Ramos (cell line): ENCODE measurements around the gene RAP1GDS1.
"Not testable (repeated sequence)": the region's sequence is repeated elsewhere in the genome, so short reads cannot be mapped to it uniquely, and the experiment has no call there.

Source experiments
- in situ Hi-C: fragments of 300-500 bp; cut with MboI; formaldehyde crosslinking; loops from one replicate; pipeline ENCODE4 v1.14.3; 2022; ENCODE audit warnings: low sequenced_read_pairs; ENCODE audit not compliant: unreplicated experiment

RAP1GDS1 gene

DNA sequence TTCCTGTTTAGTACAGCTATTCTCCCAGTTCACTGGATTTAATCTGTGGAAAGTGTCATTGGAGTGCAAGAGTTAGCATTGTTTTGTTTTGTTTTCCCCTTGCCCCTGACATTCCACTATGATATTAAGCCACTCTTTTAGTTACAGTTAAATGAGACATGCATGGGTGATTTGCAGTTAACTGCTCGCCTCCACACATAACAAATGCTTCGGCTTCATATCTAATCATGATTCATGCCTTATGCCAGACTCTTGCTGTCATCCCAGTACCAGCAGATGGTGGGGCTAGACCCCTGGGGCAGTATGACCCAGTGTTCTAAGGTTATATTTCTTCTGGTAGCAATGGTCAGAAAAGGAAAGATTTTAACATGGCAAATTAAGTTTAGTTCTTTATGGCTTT lies 80.1 kb downstream of the RAP1GDS1 start:
- in situ Hi-C loops = no loop called here

GRCh38 chr4:98343626-98344025 lies 82.4 kb downstream of the RAP1GDS1 start:
- in situ Hi-C loops = no loop called here

DNA sequence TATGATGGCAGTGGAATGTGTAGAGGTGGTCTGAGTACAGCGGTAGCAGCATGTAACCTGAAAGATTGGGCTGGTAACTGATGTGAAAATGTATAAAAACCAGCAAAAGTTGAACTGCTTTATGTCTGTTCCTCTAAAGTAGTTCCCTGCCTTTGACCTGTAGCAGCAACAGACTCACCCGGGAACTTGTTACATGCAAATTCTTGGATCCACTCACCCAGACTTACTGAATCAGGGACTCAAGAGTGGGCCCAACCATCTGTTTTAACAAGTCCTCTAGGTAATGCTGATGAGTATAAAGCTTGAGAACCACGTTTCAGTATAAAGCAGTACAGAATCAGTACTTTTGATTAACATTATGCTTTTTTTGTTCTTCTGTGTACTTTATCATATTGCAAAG lies 84.7 kb downstream of the RAP1GDS1 start:
- in situ Hi-C loops = no loop called here

- in situ Hi-C loops = no loop called here
Observed at GRCh38 chr4:98352396-98352795, 91.2 kb downstream of the RAP1GDS1 start.

DNA sequence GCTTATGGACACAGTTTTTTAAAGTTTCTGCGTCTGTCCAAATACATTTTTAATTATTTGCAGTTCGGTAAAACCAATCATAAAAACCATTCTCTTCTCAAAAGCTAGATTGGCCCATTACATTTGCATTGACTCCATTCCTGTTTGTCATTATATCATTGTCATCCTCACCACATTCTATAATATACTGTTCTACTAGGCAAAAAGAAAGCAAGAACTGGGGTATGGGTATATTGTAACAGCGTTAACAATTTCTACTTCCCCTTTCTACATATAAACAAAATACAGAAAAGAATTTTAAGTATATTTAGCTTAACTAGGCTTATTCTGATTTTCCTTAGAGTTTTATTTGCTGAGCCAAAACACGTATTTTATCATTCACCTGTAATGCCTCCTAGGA lies 91.8 kb downstream of the RAP1GDS1 start:
- in situ Hi-C loops = no loop called here

DNA sequence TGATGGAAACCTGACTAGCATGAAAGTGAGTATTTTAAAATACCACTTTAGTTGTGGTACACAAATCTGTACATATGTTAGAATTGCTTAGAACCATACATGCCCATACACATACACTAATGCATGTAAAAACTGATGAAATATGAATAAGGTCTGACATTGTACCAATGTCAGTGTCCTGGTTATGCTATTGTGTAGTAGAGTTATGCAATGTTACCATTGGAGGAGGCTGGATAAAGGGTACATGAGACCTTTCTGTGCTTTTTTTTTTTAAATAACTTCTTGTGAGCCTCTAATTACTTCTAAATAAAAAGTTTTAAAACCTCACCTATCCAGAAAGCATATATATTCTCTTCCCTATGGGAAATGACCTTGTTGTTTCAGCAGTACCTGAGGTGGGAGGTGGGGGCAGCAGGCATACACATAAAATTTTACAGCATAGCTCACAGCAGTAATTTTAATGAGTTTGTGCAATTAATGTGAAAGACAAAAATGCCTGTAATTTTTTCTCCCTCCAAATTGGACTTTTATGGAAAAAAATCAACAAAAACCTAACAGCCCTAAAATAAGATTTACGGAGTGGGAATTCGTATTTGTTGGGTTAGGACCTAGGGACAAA lies 97.6 kb downstream of the RAP1GDS1 start:
- in situ Hi-C loops = no loop called here

DNA sequence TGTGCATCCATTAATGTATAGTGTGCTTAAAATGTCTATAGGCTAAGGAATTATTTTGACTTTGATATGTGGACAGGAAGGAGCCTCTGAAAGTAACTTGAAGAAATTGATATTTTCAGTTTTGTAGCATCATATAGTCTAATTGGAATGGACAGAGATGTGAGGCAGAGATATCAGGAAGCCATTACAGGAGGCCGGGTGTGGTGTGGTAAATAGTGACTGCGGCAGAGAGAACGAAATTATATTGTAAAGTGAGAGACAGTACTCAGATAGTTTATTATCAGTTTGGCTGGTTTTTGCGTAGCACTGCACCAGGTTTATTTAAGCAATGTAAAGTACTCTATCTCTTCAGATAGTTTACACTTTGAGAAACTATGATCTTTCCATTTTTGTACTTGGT lies 98.5 kb downstream of the RAP1GDS1 start:
- in situ Hi-C loops = no loop called here

DNA sequence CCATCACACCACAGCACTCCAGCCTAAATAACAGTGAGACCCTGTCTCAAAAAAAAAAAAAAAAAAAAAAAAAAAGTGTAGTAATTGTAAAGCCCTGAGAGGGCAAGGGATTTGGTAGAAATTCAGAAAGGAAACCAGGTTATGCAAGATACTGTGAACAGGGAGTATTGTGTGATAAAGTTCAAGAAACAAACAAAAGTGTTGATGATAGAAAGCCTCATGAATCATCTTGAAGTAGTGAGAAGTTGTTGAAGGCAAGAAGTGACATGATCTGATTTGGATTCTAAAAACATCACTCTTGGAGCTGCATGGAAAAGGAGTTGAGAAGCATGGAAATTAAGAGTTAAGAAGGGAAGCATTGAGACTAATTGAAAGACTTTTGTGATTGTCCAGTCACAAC lies 102.2 kb downstream of the RAP1GDS1 start:
- in situ Hi-C loops = no loop called here

DNA sequence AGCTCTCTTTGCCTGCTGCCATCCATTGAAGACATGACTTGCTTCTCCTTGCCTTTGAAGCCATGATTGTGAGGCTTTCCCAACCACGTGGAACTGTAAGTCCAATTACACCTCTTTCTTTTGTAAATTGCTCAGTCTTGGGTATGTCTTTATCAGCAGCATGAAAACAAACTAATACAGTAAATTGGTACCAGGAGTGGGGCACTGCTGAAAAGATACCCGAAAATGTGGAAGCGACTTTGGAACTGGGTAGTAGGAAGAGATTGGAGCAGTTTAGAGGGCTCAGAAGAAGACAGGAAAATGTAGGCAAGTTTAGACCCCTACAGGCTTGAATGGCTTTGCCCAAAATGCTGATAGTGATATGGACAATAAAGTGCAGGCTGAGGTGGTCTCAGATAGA lies 105.1 kb downstream of the RAP1GDS1 start:
- in situ Hi-C loops = not testable (repeated sequence)

GRCh38 chr4:98368000-98368399 lies 106.8 kb downstream of the RAP1GDS1 start:
- in situ Hi-C loops = not testable (repeated sequence)

DNA sequence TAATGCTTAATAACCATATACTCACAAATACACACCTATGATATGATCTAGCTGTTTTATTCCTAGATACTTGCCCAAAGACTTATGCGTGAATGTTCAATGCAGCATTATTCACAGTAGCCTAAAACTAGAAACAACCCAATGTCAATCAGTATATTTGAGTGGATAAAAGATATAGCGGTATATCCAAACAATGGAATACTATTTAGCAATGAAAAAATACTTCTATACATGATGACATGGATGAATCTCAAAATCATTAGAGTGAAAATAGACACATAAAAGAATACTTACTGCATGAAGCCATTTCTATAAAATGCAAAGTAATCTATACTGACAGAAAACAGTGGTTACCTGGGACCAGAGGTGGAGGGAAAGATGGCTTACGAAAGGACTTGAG lies 108.1 kb downstream of the RAP1GDS1 start:
- in situ Hi-C loops = no loop called here

- in situ Hi-C loops = no loop called here
Observed at GRCh38 chr4:98374643-98375042, 113.5 kb downstream of the RAP1GDS1 start.

- in situ Hi-C loops = no loop called here
Observed at GRCh38 chr4:98377559-98377958, 116.4 kb downstream of the RAP1GDS1 start.

DNA sequence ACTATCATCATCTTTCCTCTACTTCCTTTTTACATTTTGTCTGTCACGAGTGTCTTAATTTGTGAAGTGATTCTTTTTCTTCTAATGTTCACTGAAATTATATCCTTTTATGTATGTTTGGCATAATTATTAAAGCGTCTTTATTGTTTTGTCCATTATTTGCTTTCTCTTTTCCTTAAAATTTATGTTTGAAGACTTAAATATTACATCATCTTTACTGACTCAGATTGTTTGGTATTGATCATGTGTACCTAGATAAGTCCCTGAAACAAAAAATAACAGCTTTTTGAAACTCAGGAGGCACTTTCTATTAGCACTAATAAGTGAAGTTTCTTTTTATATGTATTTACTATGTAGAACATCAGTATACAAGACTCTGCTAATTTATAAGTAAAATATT lies 120.1 kb downstream of the RAP1GDS1 start:
- in situ Hi-C loops = no loop called here

GRCh38 chr4:98383431-98384106 lies 122.4 kb downstream of the RAP1GDS1 start:
- in situ Hi-C loops = no loop called here

- in situ Hi-C loops = no loop called here
Observed at GRCh38 chr4:98385831-98386230, 124.6 kb downstream of the RAP1GDS1 start.

GRCh38 chr4:98387345-98388026 lies 126.3 kb downstream of the RAP1GDS1 start:
- in situ Hi-C loops = no loop called here

GRCh38 chr4:98394134-98394533 lies 132.9 kb downstream of the RAP1GDS1 start:
- in situ Hi-C loops = no loop called here

GRCh38 chr4:98399915-98400314 lies 138.7 kb downstream of the RAP1GDS1 start:
- in situ Hi-C loops = no loop called here

GRCh38 chr4:98406819-98407218 lies 145.6 kb downstream of the RAP1GDS1 start:
- in situ Hi-C loops = no loop called here

- in situ Hi-C loops = no loop called here
Observed at GRCh38 chr4:98411731-98412130, 150.5 kb downstream of the RAP1GDS1 start.

DNA sequence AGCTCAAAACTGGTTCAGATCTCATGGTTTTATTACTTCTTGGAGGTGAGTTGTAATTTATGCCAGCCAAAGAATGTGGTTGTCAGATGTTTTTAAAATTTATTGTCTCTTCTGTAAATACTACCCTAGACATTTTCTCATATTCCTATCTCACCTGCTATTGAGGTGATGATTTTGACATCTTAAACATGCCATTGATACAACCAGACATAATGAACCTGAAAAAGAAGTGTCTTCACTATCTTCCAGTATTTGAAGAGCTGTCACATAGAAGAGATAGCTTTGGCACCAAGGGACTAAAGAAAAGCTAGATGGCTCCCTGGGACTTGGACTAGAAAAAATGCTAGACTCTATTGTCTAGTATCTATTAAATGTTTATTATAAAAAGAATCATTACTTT lies 155.7 kb downstream of the RAP1GDS1 start:
- in situ Hi-C loops = no loop called here
